Measurements from ENCODE around the gene SNCB. TPM values are rescaled to one million over a fixed set of nuclear protein-coding genes. Genes with fewer than 3 reads are reported as not detected.

The SNCB gene
- total and polyA plus RNA-seq, 4 experiments from 2014 or later, result not detected

- Mint-ChIP-seq H3K9me3 (peaks cover 0 to 4% (median 0%) of the 10 kb centered on the region in 8 donors), H3K27me3 (peaks cover 8 to 27% of the 10 kb centered on the region in 2 donors), H3K4me1 (peaks cover 7 to 20% (median 13%) of the 10 kb centered on the region in 4 donors), H3K27ac (peak overlapping the region; percentile 47 to 93 (median 53)), H3K4me3 (peak overlapping the region; percentile 88 to 95 (median 91)), H3K36me3 (peaks cover 0 to 5% of the 10 kb centered on the region in 2 donors)
- intact Hi-C loops (cut with micrococcal nuclease), result no loop called here
- ChIA-PET POLR2A (ENCODE audit: partially characterized antibody) (no interaction called here), CTCF (ENCODE audit: partially characterized antibody) (interaction anchor here (1.3 kb wide), 1 partner anchor 52 kb away, joined by 4 read pairs; no protein-coding TSS in a partner anchor)
- H3K9me3 ChIP-seq (ENCODE audit: control insufficient read depth in 1 of 2, low read length in 2 of 2), result no peaks in the 10 kb centered on the region
- DNase-seq, result no peak
- peaks cover 8% of the 10 kb centered on the region for H3K4me1 ChIP-seq (ENCODE audit: insufficient read depth, low read length)
- H3K4me3 ChIP-seq (ENCODE audit: low read length in 2 of 2), result peak overlapping the region in 1 of 2 donors; percentile 37
- H3K27ac ChIP-seq (ENCODE audit: low read depth, low read length), result no peak overlapping the region
- H3K27me3 ChIP-seq (ENCODE audit: insufficient read depth, low read length), result no peaks in the 10 kb centered on the region
- no peaks in the 10 kb centered on the region for H3K36me3 ChIP-seq (ENCODE audit: insufficient read depth, low read length)
Measured at GRCh38 chr5:176608937-176609723, 21.2 kb downstream of the SNCB start.

DNA sequence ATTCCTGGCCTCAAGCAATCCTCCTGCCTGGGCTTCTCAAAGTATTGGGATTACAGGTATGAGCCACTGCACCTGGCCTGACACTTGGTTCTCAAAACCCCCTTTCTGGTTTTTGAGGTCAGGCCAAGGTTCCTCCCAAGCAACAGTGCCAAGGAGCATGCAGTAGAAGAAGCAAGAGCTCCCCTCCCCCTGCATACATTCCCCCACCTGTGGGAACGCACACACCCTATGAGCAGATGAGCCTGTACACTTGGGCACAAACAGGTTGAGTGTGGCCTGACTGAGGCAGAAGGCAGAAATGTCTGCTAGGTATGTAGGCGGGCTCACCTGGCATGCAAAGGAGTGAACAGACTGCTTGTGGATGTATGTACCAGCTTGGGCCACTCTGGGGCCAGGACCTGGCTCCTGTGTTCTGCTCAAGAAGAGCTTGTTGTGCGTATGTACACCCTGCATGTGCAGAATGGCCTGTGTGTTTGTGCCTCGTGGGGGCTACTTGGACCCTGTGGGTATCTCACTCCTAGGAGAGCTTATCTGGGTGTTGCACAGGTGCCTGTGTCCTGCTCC, 22.1 kb downstream of the SNCB start:
- Mint-ChIP-seq H3K27me3 (peaks cover 7 to 20% of the 10 kb centered on the region in 2 donors), H3K9me3 (peaks cover 0 to 6% (median 0%) of the 10 kb centered on the region in 8 donors), H3K27ac (peak overlapping the region in 1 of 7 donors; percentile 83), H3K36me3 (peaks cover 0 to 5% of the 10 kb centered on the region in 2 donors), H3K4me1 (peaks cover 7 to 20% (median 13%) of the 10 kb centered on the region in 4 donors), H3K4me3 (peak overlapping the region; percentile 88 to 95 (median 91))
- Histone ChIP-seq H3K36me3 (ENCODE audit: insufficient read depth, low read length) (no peaks in the 10 kb centered on the region), H3K4me1 (ENCODE audit: insufficient read depth, low read length) (peaks cover 8% of the 10 kb centered on the region), H3K4me3 (ENCODE audit: low read length in 2 of 2) (no peak overlapping the region), H3K27me3 (ENCODE audit: insufficient read depth, low read length) (no peaks in the 10 kb centered on the region), H3K9me3 (ENCODE audit: control insufficient read depth in 1 of 2, low read length in 2 of 2) (no peaks in the 10 kb centered on the region), H3K27ac (ENCODE audit: low read depth, low read length) (no peak overlapping the region)
- ChIA-PET POLR2A (ENCODE audit: partially characterized antibody) (interaction anchor here (0.9 kb wide), 1 partner anchor 14 kb away, joined by 3 read pairs; no protein-coding TSS in a partner anchor), CTCF (ENCODE audit: partially characterized antibody) (interaction anchor here (1.6 kb wide), 1 partner anchor 12 kb away, joined by 6 read pairs; no protein-coding TSS in a partner anchor)
- intact Hi-C loops (cut with micrococcal nuclease), result no loop called here
- no peak for DNase-seq

- Histone ChIP-seq H3K4me1 (ENCODE audit: insufficient read depth, low read length) (peaks cover 8% of the 10 kb centered on the region), H3K27me3 (ENCODE audit: insufficient read depth, low read length) (no peaks in the 10 kb centered on the region), H3K4me3 (ENCODE audit: low read length in 2 of 2) (no peak overlapping the region), H3K9me3 (ENCODE audit: control insufficient read depth in 1 of 2, low read length in 2 of 2) (no peaks in the 10 kb centered on the region), H3K27ac (ENCODE audit: low read depth, low read length) (no peak overlapping the region), H3K36me3 (ENCODE audit: insufficient read depth, low read length) (no peaks in the 10 kb centered on the region)
- no peak for DNase-seq
- Mint-ChIP-seq H3K4me1 (peaks cover 7 to 16% (median 13%) of the 10 kb centered on the region in 4 donors), H3K4me3 (no peak overlapping the region), H3K9me3 (peaks cover 0 to 7% (median 0%) of the 10 kb centered on the region in 8 donors), H3K27ac (no peak overlapping the region), H3K36me3 (peaks cover 0 to 5% of the 10 kb centered on the region in 2 donors), H3K27me3 (peaks cover 3 to 11% of the 10 kb centered on the region in 2 donors)
- ChIA-PET POLR2A (ENCODE audit: partially characterized antibody) (interaction anchor here (1.6 kb wide), 1 partner anchor 70 kb away, joined by 3 read pairs; the partner anchor contains the start of gene RNF44), CTCF (ENCODE audit: partially characterized antibody) (interaction anchor here (0.7 to 1.6 kb wide), 2 partner anchors 9 to 11 kb away, joined by 3 to 6 read pairs; no protein-coding TSS in a partner anchor)
- intact Hi-C loops (cut with micrococcal nuclease), result no loop called here
Measured at GRCh38 chr5:176606875-176607274, 23.5 kb downstream of the SNCB start.

DNA sequence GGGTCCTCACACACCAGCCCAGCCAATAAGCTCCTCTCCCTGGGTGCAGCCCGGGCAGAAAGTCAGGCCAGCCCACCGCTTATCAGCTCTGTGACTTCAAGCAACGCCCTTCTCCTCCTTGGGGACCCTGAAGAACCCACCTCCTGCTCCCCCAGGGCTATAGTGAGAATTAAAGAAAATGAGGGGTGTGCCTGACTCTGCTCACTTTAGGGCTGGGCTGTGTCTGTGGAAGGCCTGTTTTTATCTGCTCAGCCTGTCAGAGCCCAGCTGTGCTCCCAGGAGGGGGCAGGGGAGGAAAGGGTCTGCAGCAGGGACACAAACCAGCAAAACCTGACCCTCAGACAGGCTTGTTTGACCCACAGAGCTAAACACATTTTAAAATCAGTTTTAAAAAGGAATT, 24.3 kb downstream of the SNCB start:
- no peaks in the 10 kb centered on the region for H3K36me3 ChIP-seq (ENCODE audit: insufficient read depth, low read length)
- H3K4me1 Mint-ChIP-seq, result peaks cover 7 to 15% (median 9%) of the 10 kb centered on the region in 4 donors
- no peaks in the 10 kb centered on the region for H3K9me3 ChIP-seq (ENCODE audit: control insufficient read depth in 1 of 2, low read length in 2 of 2)
- no peak overlapping the region for H3K4me3 ChIP-seq (ENCODE audit: low read length in 2 of 2)
- H3K27me3 ChIP-seq (ENCODE audit: insufficient read depth, low read length), result no peaks in the 10 kb centered on the region
- ChIA-PET CTCF (ENCODE audit: partially characterized antibody) (no interaction called here), POLR2A (ENCODE audit: partially characterized antibody) (interaction anchor here (1.6 kb wide), 1 partner anchor 69 kb away, joined by 3 read pairs; the partner anchor contains the start of gene RNF44)
- no peak for DNase-seq
- H3K4me1 ChIP-seq (ENCODE audit: insufficient read depth, low read length), result peaks cover 8% of the 10 kb centered on the region
- H3K27ac Mint-ChIP-seq, result no peak overlapping the region
- no peak overlapping the region for H3K27ac ChIP-seq (ENCODE audit: low read depth, low read length)
- H3K36me3 Mint-ChIP-seq, result peaks cover 0 to 5% of the 10 kb centered on the region in 2 donors
- intact Hi-C loops (cut with micrococcal nuclease), result no loop called here
- peaks cover 0 to 5% of the 10 kb centered on the region in 2 donors for H3K27me3 Mint-ChIP-seq
- H3K9me3 Mint-ChIP-seq, result peaks cover 0 to 7% (median 0%) of the 10 kb centered on the region in 8 donors
- H3K4me3 Mint-ChIP-seq, result no peak overlapping the region

- POLR2A ChIA-PET (ENCODE audit: partially characterized antibody), result no interaction called here
- Histone ChIP-seq H3K4me3 (ENCODE audit: low read length in 2 of 2) (no peak overlapping the region), H3K4me1 (ENCODE audit: insufficient read depth, low read length) (no peaks in the 10 kb centered on the region), H3K36me3 (ENCODE audit: insufficient read depth, low read length) (no peaks in the 10 kb centered on the region), H3K27ac (ENCODE audit: low read depth, low read length) (no peak overlapping the region), H3K9me3 (ENCODE audit: control insufficient read depth in 1 of 2, low read length in 2 of 2) (no peaks in the 10 kb centered on the region), H3K27me3 (ENCODE audit: insufficient read depth, low read length) (no peaks in the 10 kb centered on the region)
- H3K27ac Mint-ChIP-seq, result no peak overlapping the region
- no peaks in the 10 kb centered on the region for H3K4me1 Mint-ChIP-seq
- peaks cover 0 to 3% (median 0%) of the 10 kb centered on the region in 8 donors for H3K9me3 Mint-ChIP-seq
- CTCF ChIA-PET (ENCODE audit: partially characterized antibody), result interaction anchor here (1.1 kb wide), 1 partner anchor 27 kb away, joined by 4 read pairs; no protein-coding TSS in a partner anchor
- intact Hi-C loops (cut with micrococcal nuclease), result no loop called here
- H3K36me3 Mint-ChIP-seq, result no peaks in the 10 kb centered on the region
- H3K27me3 Mint-ChIP-seq, result no peaks in the 10 kb centered on the region
- DNase-seq, result no peak
- no peak overlapping the region for H3K4me3 Mint-ChIP-seq
Measured at GRCh38 chr5:176603091-176603490, 27.2 kb downstream of the SNCB start.

DNA sequence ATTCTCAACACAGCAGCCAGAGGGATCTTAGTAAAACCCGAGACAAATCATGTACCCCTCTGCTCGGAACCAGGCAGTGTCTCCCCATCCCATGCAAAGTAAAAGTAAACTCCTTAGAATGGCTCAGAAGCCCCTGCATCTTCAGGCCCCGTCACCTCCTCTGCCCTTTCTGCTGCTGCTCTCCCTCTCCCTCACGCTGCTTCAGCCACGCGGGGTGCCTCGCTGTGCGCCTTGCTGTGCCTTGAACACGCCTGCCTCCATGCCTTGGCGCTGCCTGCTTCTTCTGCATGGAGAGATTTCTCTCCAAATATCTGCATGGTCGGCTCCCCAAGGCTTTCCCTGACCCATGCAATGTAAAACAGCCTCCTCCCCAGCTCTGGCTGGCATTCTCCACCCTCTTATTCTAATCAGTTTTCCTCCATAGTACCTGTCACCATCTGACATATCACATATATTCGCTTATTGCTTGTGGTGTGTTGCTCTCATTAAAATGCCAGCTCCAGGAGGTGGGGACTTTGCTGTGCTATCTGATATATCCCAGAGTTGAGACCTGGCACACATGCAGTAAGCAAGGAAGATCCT, 28.3 kb downstream of the SNCB start:
- ChIA-PET CTCF (ENCODE audit: partially characterized antibody) (interaction anchor here (0.9 to 1.1 kb wide), 2 partner anchors 26 to 28 kb away, joined by 3 to 4 read pairs; no protein-coding TSS in a partner anchor), POLR2A (ENCODE audit: partially characterized antibody) (no interaction called here)
- H3K27ac Mint-ChIP-seq, result no peak overlapping the region
- intact Hi-C loops (cut with micrococcal nuclease), result no loop called here
- no peaks in the 10 kb centered on the region for H3K36me3 Mint-ChIP-seq
- no peak overlapping the region for H3K4me3 Mint-ChIP-seq
- H3K9me3 ChIP-seq (ENCODE audit: control insufficient read depth in 1 of 2, low read length in 2 of 2), result no peaks in the 10 kb centered on the region
- H3K4me3 ChIP-seq (ENCODE audit: low read length in 2 of 2), result no peak overlapping the region
- H3K9me3 Mint-ChIP-seq, result peaks cover 0 to 3% (median 0%) of the 10 kb centered on the region in 8 donors
- no peak overlapping the region for H3K27ac ChIP-seq (ENCODE audit: low read depth, low read length)
- no peaks in the 10 kb centered on the region for H3K4me1 ChIP-seq (ENCODE audit: insufficient read depth, low read length)
- H3K4me1 Mint-ChIP-seq, result no peaks in the 10 kb centered on the region
- H3K27me3 Mint-ChIP-seq, result no peaks in the 10 kb centered on the region
- no peaks in the 10 kb centered on the region for H3K27me3 ChIP-seq (ENCODE audit: insufficient read depth, low read length)
- no peaks in the 10 kb centered on the region for H3K36me3 ChIP-seq (ENCODE audit: insufficient read depth, low read length)
- no peak for DNase-seq
